Activated T-cell treated with anti-CD3 and anti-CD28 coated beads, Interleukin-2, amount 50 U/mL, for 48 hours (primary cell): ENCODE results near the gene ADAP2.
"Not testable (repeated sequence)": the region's sequence is repeated elsewhere in the genome, so short reads cannot be mapped to it uniquely, and the experiment has no call there.

Source experiments
- DNase-seq, 2 experiments: peaks; one replicate each; pipeline ENCODE4 v3.0.0-alpha.2; 2020

Gene ADAP2

GRCh38 chr17:30931582-30931981, 9.8 kb downstream of the ADAP2 start:
- DNase-seq, result not testable (repeated sequence)

DNA sequence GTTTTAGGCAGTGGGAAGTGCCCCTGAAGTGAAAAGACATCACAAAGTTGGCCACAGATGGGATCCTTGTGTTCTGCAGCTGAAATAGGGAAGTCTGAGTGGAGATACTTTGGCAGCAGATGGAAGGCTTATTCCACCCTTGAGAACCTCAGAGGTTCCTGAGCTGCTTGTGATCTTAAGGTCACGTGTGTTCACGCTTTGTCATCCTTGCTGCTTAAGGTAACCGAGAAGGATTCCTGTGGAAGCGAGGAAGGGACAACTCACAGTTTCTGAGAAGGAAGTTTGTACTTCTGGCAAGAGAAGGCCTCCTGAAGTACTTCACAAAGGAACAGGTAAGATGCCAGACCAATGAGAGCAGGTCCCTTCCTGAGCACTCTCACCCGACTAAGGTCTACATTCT, 12.2 kb downstream of the ADAP2 start:
- no peak for DNase-seq

DNA sequence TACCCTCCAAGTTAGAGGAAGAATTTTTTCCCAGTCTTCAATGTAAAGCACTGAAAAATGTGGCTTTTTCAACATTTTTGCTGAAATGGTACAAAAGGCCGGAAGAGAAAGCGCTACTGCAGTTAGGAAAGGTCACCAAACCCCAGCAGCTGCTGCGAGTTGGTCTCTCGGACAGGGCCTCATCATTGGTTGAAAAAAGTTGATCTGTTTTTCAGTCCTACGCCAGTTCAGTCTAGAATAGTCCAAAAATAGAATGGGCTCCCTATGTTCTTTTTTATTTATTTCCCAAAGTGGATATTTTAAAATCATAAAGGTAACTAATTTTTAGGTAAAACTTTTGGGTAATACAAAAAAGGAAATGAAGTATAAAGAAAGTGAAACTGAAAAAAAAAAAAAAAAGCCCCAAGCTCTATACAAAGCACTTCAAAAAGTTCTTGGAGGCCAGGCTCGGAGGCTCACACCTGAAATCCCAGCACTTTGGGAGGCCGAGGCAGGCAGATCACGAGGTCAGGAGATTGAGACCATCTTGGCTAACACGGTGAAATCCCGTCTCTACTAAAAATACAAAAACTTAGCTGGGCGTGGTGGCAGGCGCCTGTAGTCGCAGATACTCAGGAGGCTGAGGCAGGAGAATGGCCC, 17.4 kb downstream of the ADAP2 start:
- no peak for DNase-seq

- DNase-seq, result no peak
Measured at GRCh38 chr17:30942308-30943079, 20.7 kb downstream of the ADAP2 start.

- DNase-seq, result no peak
Measured at GRCh38 chr17:30947796-30948195, 26.1 kb downstream of the ADAP2 start.

GRCh38 chr17:30950189-30950588, 28.4 kb downstream of the ADAP2 start:
- DNase-seq, result no peak

- no peak for DNase-seq
Measured at GRCh38 chr17:30950669-30951399, 29.1 kb downstream of the ADAP2 start.

DNA sequence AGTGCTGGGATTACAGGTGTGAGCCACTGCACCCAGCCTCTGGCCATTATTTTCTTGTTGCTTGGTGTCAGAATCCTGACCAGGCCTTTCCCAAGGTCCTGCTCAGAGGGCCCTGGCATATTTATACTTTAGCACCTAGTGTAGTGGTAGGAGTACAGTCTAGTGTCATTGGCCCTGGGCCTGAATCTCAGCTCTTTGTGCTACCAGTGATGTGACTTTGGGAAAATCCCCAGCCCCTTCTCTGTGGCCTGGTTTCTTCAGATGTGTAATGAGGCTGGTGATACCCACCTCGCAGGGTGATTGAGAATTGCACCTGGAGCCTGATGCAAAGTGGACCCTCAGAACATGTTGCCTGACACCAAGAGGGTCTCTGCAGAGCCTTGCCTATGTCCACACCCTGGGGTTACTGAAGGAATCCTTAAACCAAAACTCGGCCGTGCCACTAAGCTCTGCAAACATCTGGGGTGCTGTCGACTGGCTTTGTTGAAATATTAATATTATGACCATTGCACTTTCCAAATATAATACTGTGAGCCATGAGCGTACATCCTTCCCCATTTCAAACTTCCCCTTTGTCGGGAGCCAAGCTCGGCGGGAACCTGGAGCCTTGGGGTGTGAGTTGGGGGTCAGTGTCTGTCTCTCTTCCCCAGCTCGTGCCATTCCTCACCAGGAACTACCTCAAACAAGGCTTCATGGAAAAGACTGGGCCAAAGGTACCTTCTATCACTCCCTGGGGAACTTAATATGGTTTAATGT, 31.1 kb downstream of the ADAP2 start:
- DNase-seq, result no peak

DNA sequence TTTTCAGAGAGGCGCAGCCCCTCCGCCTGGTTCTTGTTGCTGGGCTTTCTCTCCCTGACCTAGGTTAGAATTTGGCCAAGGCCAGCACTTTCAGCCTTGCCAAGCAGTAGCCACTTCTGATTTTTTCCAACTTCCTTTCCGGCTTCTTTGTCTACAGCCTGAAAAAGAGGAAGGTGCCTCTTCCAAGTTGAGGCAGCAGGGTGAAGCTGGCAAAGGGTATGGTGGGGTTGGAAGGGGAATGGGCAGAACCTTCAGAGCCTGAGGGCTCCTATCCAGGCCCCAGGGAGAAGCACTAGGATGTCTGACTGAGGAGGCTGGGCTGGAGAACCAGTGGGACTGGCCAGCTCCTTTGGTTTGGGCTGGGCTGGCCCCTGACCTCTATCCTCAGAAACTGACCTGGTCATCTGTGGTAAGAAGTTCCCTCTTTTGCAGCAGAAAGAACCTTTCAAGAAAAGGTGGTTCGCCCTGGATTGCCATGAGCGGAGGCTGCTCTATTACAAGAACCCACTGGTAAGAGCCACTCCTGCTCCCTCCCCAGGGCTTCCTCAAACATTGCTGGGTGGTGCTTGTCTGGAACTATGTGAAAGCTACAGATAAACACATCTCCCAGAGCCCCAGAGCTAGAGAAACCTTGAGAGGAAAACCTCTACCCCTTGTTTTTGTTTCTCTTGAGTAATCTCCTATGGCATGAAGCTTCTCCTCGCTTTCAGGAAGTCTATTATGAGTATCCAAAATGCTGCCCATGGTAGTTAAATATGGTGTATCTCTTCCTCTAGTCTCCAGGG, 32.5 kb downstream of the ADAP2 start:
- DNase-seq, result no peak

- no peak for DNase-seq
Measured at GRCh38 chr17:30956764-30957374, 35.1 kb downstream of the ADAP2 start.

GRCh38 chr17:30957741-30958140, 36.0 kb downstream of the ADAP2 start:
- DNase-seq, result no peak

DNA sequence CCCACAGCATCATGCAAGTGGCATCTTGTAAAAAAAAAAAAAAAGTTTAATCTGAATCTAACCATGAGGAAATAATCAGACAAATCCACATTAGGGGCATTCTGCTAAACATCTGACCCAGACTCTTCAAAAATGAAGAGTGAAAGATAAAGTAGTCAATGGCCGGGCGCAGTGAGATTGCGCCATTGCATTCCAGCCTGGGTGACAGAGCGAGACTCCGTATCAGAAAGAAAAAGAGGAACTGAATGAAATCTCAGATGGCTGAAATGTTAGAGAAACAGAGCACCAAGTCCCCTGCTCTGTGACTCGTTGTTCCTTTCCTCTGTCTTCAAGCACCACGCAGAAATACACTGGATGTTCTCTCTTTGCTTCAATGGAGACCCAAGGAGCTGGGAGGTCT, 36.4 kb downstream of the ADAP2 start:
- no peak for DNase-seq

DNA sequence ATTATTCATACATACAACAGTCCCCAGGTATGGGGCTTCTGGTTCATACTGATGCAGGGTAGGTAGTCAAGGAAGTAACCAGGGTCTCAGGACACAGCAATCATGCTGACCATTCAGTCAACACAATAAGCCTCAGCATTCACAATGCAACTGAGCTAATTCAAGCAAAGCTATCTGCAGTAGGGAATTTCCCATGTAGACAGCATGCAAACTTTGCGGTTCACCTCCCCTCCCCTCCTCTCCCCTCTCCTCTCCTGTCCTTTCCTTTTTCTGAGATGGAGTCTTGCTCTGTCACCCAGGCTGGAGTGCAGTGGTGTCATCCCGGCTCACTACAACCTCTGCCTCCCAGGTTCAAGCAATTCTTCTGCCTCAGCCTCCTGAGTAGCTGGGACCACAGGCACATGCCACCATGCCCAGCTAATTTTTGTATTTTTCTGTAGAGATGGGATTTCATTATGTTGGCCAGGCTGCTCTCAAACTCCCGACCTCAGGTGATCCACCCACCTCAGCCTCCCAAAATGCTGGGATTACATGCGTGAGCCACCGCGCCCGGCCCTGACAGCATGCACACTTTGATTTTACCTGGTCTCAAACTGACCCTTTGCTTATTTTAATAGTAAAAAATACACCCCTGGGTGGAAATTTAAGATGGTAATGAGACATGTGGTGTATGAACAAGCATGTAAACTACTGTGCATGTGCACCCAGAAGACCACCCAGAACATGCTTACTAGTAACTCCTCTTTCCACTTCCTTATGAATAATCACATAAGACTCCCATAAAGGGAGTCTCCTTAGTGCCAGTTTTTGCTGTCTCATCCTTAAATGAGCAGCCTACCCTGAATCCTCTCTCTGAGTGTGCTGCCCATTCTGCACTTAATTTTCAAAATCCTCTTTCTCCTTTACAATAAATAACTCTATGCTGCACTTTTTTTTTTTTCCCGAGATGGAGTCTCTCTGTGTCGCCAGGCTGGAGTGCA, 39.8 kb downstream of the ADAP2 start:
- DNase-seq, result no peak

GRCh38 chr17:30964312-30964711, 42.6 kb downstream of the ADAP2 start:
- not testable (repeated sequence) for DNase-seq

DNA sequence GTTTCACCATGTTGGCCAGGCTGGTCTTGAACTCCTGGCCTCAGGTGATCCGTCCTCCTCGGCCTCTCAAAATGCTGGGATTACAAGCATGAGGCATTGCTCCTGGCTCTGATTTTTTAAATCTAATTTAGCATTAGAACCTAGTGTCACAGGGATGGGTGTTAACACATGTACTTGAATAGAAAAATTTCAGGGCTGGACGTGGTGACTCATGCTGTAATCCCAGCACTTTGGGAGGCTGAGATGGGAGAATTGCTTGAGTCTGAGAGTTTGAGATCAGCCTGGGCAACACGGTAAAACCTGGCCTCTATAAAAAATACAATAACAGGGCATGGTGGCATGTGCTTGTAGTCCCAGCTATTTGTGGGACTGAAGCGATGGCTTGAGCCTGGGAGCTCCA, 43.1 kb downstream of the ADAP2 start:
- DNase-seq, result no peak

DNA sequence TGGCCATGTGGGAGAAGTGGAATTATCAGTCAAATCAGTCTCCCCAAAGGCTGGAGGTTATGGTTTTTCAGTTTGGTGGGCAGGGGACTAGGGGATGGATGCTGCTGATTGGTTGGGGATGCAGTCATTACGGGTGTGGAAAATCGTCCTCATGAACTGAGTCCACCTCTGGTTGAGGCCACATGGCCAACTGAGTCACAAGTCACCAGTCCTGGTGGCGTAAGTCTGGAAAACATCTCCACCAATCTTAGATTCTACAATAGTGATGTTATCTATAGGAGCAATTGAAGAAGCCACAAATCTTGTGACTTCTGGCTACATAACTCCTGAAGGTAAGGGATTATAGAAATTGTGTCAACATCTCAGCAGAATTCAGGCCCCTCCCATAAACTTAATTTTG, 43.9 kb downstream of the ADAP2 start:
- no peak for DNase-seq

DNA sequence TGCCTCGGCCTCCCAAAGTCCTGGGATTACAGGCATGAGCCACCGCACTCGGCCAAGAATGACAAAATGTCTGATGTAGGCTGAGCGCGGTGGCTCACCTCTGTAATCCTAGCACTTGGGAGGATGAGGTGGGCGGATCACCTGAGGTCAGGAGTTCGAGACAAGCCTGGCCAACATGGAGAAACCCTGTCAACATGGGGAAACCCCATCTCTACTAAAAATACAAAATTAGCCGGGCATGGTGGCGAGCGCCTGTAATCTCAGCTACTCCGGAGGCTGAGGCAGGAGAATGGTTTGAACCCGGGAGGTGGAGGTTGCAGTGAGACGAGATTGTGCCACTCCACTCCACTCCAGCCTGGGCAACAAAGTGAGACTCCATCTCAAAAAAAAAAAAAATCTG, 46.2 kb downstream of the ADAP2 start:
- not testable (repeated sequence) for DNase-seq

- peak; percentile 52 to 53 for DNase-seq
Measured at GRCh38 chr17:30969989-30970830, 48.5 kb downstream of the ADAP2 start.

- DNase-seq, result peak; percentile 75 to 82
Measured at GRCh38 chr17:30970831-30971567, 49.3 kb downstream of the ADAP2 start, which contains the start of gene RNF135. TSS of gene RNF135 (plus strand) at chr17:30971039. CDS start at chr17:30971074, 35 bp downstream.
